HG03571 (cell line): ENCODE data around the gene PIP5K1B.

Experiments
- ATAC-seq: cut with Tn5 transposase; IDR thresholded peaks from one replicate; pipeline ENCODE4 v1.9.1; 2021; ENCODE audit not compliant: unreplicated experiment

PIP5K1B gene

GRCh38 chr9:68732405-68733020, 27.5 kb downstream of the PIP5K1B start:
- ATAC-seq, result no peak

- ATAC-seq, result no peak
Measured at GRCh38 chr9:68733021-68733405, 28.0 kb downstream of the PIP5K1B start.

GRCh38 chr9:68738358-68738757, 33.3 kb downstream of the PIP5K1B start:
- ATAC-seq, result no peak

GRCh38 chr9:68739621-68740174, 34.7 kb downstream of the PIP5K1B start:
- ATAC-seq, result no peak

- ATAC-seq, result no peak
Measured at GRCh38 chr9:68740561-68740960, 35.5 kb downstream of the PIP5K1B start.

GRCh38 chr9:68741234-68741633, 36.2 kb downstream of the PIP5K1B start:
- ATAC-seq, result no peak

GRCh38 chr9:68741704-68742332, 36.8 kb downstream of the PIP5K1B start:
- ATAC-seq, result no peak

GRCh38 chr9:68742333-68742730, 37.3 kb downstream of the PIP5K1B start:
- no peak for ATAC-seq

- no peak for ATAC-seq
Measured at GRCh38 chr9:68744426-68744825, 39.4 kb downstream of the PIP5K1B start.

- ATAC-seq, result no peak
Measured at GRCh38 chr9:68746525-68746924, 41.5 kb downstream of the PIP5K1B start.

GRCh38 chr9:68747043-68747533, 42.0 kb downstream of the PIP5K1B start:
- ATAC-seq, result no peak

- ATAC-seq, result no peak
Measured at GRCh38 chr9:68749135-68749534, 44.1 kb downstream of the PIP5K1B start.

GRCh38 chr9:68749579-68750159, 44.6 kb downstream of the PIP5K1B start:
- no peak for ATAC-seq

GRCh38 chr9:68750255-68750654, 45.2 kb downstream of the PIP5K1B start:
- ATAC-seq, result no peak

- ATAC-seq, result no peak
Measured at GRCh38 chr9:68750786-68751185, 45.7 kb downstream of the PIP5K1B start.

- no peak for ATAC-seq
Measured at GRCh38 chr9:68751556-68751955, 46.5 kb downstream of the PIP5K1B start.

- no peak for ATAC-seq
Measured at GRCh38 chr9:68755051-68755450, 50.0 kb downstream of the PIP5K1B start.

GRCh38 chr9:68755752-68756151, 50.7 kb downstream of the PIP5K1B start:
- ATAC-seq, result no peak

- no peak for ATAC-seq
Measured at GRCh38 chr9:68759981-68760673, 55.1 kb downstream of the PIP5K1B start.

- no peak for ATAC-seq
Measured at GRCh38 chr9:68760674-68761333, 55.8 kb downstream of the PIP5K1B start.

GRCh38 chr9:68762570-68762969, 57.5 kb downstream of the PIP5K1B start:
- no peak for ATAC-seq
